Neural progenitor cell (in vitro differentiated cells): Measurements from ENCODE around the gene NPS. TPM values are rescaled to one million over a fixed set of nuclear protein-coding genes. Genes with fewer than 3 reads are reported as not detected.

Source experiments
- DNase-seq: peaks from one replicate; pipeline ENCODE4 v3.0.0-alpha.2; 2016; ENCODE audit warnings: low spot score
- H2AFZ ChIP-seq: fragments of 200-600 bp; sonication (generic); replicated peaks from 2 replicates; pipeline ENCODE4 v1.6.1; 2016; ENCODE audit warnings: antibody characterized with exemption
- H3F3A ChIP-seq: fragments of 200-600 bp; sonication (generic); 2 replicates; pipeline ENCODE4 v1.6.1; 2016; ENCODE audit warnings: antibody characterized with exemption, low read depth
- H3K27ac ChIP-seq: fragments of 200-600 bp; sonication (generic); 2 replicates; pipeline ENCODE4 v1.5.1; 2016; ENCODE audit warnings: mild to moderate bottlenecking
- H3K27me3 ChIP-seq: fragments of 200-600 bp; sonication (generic); 2 replicates; pipeline ENCODE4 v1.6.1; 2016; ENCODE audit warnings: mild to moderate bottlenecking, moderate library complexity
- H3K36me3 ChIP-seq: fragments of 200-600 bp; sonication (generic); 2 replicates; pipeline ENCODE4 v1.5.1; 2016
- H3K4me1 ChIP-seq: fragments of 200-600 bp; sonication (generic); 2 replicates; pipeline ENCODE4 v1.6.1; 2016; ENCODE audit warnings: mixed run types
- H3K4me2 ChIP-seq: fragments of 200-600 bp; sonication (generic); 2 replicates; pipeline ENCODE4 v1.6.1; 2016
- H3K4me3 ChIP-seq: fragments of 200-600 bp; sonication (generic); 2 replicates; pipeline ENCODE4 v1.5.1; 2016
- H3K79me2 ChIP-seq: fragments of 200-600 bp; sonication (generic); 2 replicates; pipeline ENCODE4 v1.6.1; 2016; ENCODE audit warnings: low read depth
- H3K9ac ChIP-seq: fragments of 200-600 bp; sonication (generic); 2 replicates; pipeline ENCODE4 v1.6.1; 2016
- H3K9me3 ChIP-seq: fragments of 200-600 bp; sonication (generic); 2 replicates; pipeline ENCODE4 v1.5.1; 2016; ENCODE audit warnings: low read depth
- H4K20me1 ChIP-seq: fragments of 200-600 bp; sonication (generic); 2 replicates; pipeline ENCODE4 v1.6.1; 2016; ENCODE audit warnings: low read depth
- H3K27ac Mint-ChIP-seq: 3 replicates; pipeline ENCODE4 v1.8.0; 2021; ENCODE audit warnings: mixed read lengths
- H3K27me3 Mint-ChIP-seq: 2 replicates; pipeline ENCODE4 v1.8.0; 2022; ENCODE audit warnings: low read depth, mild to moderate bottlenecking, inconsistent platforms, moderate library complexity, mixed read lengths; ENCODE audit not compliant: insufficient read depth
- H3K36me3 Mint-ChIP-seq: 3 replicates; pipeline ENCODE4 v1.8.0; 2021; ENCODE audit warnings: mixed read lengths
- H3K4me1 Mint-ChIP-seq: 3 replicates; pipeline ENCODE4 v1.8.0; 2021; ENCODE audit warnings: mixed read lengths
- H3K4me3 Mint-ChIP-seq: 3 replicates; pipeline ENCODE4 v1.8.0; 2021; ENCODE audit warnings: mild to moderate bottlenecking, moderate library complexity, mixed read lengths
- H3K9me3 Mint-ChIP-seq: 3 replicates; pipeline ENCODE4 v1.8.0; 2020; ENCODE audit warnings: mixed read lengths
- EZH2 ChIP-seq: fragments of 200-600 bp; sonication (generic); IDR thresholded peaks from 2 replicates; pipeline ENCODE4 v1.6.1; 2017; ENCODE audit warnings: antibody characterized with exemption, mild to moderate bottlenecking, moderate library complexity
- EZH2phosphoT487 ChIP-seq: fragments of 200-600 bp; sonication (generic); IDR thresholded peaks from 2 replicates; pipeline ENCODE4 v1.6.1; 2017; ENCODE audit warnings: antibody characterized with exemption
- total RNA-seq: library from RNA; depleted of rRNA; stranded (reverse); fragments of >200 nt; gene quantifications from 2 replicates; pipeline ENCODE4 v1.2.3, GENCODE V29; 2015; ENCODE audit warnings: low replicate concordance
- TF ChIP-seq, protein P1 (sequence below): fragments of 200-600 bp; sonication (generic); IDR thresholded peaks from 2 replicates; pipeline ENCODE4 v1.5.1; 2017; ENCODE audit warnings: antibody characterized with exemption, mild to moderate bottlenecking

Gene NPS
- total RNA-seq, 1 donor from 2014 or later, result not detected

DNA sequence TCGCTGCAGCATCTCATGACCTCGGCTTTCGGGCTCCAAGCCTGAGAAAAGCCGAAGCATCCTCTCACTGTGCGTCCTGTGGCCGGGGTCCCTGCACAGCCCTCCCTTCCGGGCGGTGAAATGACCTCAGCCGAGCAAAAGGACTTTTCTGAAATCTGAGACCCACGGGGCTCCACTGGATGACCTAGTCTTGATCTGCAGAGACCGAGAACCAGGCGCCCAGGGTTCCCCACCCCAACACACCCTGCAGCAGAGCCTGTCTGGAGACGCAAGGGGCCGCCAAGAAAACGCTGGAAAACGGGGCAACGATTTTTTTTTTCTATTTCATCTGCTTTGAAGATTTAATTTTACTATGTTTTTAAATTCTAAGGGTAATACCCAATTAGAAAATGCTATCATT, 31.7 kb downstream of the NPS start:
- no peak overlapping the region for H2AFZ ChIP-seq
- no peaks in the 10 kb centered on the region for H3K79me2 ChIP-seq
- Mint-ChIP-seq H3K27me3 (peaks cover 2% of the 10 kb centered on the region), H3K4me3 (no peak overlapping the region), H3K36me3 (no peaks in the 10 kb centered on the region), H3K9me3 (no peaks in the 10 kb centered on the region), H3K27ac (no peak overlapping the region), H3K4me1 (peaks cover 6% of the 10 kb centered on the region)
- H3K9me3 ChIP-seq, result no peaks in the 10 kb centered on the region
- H3K27me3 ChIP-seq, result no peaks in the 10 kb centered on the region
- H3K4me1 ChIP-seq, result no peaks in the 10 kb centered on the region
- TF ChIP-seq, protein P1, sequence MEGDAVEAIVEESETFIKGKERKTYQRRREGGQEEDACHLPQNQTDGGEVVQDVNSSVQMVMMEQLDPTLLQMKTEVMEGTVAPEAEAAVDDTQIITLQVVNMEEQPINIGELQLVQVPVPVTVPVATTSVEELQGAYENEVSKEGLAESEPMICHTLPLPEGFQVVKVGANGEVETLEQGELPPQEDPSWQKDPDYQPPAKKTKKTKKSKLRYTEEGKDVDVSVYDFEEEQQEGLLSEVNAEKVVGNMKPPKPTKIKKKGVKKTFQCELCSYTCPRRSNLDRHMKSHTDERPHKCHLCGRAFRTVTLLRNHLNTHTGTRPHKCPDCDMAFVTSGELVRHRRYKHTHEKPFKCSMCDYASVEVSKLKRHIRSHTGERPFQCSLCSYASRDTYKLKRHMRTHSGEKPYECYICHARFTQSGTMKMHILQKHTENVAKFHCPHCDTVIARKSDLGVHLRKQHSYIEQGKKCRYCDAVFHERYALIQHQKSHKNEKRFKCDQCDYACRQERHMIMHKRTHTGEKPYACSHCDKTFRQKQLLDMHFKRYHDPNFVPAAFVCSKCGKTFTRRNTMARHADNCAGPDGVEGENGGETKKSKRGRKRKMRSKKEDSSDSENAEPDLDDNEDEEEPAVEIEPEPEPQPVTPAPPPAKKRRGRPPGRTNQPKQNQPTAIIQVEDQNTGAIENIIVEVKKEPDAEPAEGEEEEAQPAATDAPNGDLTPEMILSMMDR, result no peak
- no peak for TF ChIP-seq EZH2phosphoT487
- no peak for TF ChIP-seq EZH2
- H3K4me2 ChIP-seq, result no peak overlapping the region
- DNase-seq, result no peak
- no peaks in the 10 kb centered on the region for H3F3A ChIP-seq
- no peaks in the 10 kb centered on the region for H4K20me1 ChIP-seq
- H3K9ac ChIP-seq, result no peak overlapping the region
- no peak overlapping the region for H3K4me3 ChIP-seq
- no peaks in the 10 kb centered on the region for H3K36me3 ChIP-seq
- H3K27ac ChIP-seq, result no peak overlapping the region

DNA sequence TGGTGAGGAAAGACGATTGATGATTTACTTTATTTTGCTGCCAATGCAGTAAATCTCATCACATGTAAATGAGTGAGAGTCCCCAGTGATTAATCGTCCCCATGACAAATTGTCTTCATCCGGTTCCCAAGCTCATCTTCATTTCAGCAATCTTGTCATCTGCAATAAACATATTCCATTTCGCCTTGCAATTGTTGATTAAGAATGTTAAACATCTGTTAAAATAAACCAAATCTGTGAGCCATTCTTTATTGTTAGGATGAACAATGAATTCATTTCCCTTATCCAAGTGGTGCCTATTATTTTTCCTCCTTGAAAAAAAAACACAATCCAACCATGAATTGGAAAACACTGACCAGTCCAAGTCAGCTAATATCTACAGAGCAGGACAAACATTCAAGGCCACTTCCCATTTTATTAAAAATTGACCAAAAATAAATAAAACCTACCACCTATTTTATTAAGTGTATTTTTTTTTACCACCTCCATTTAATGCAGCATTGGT, 36.5 kb downstream of the NPS start:
- H3K27me3 Mint-ChIP-seq, result peaks cover 2% of the 10 kb centered on the region
- H3F3A ChIP-seq, result no peaks in the 10 kb centered on the region
- H3K36me3 ChIP-seq, result no peaks in the 10 kb centered on the region
- no peak overlapping the region for H3K4me3 ChIP-seq
- no peak overlapping the region for H3K4me2 ChIP-seq
- no peaks in the 10 kb centered on the region for H3K79me2 ChIP-seq
- no peak overlapping the region for H3K9ac ChIP-seq
- peaks cover 4% of the 10 kb centered on the region for H3K9me3 Mint-ChIP-seq
- no peak overlapping the region for H3K4me3 Mint-ChIP-seq
- no peaks in the 10 kb centered on the region for H3K4me1 ChIP-seq
- H3K36me3 Mint-ChIP-seq, result no peaks in the 10 kb centered on the region
- DNase-seq, result no peak
- no peak overlapping the region for H3K27ac ChIP-seq
- TF ChIP-seq EZH2, result no peak
- TF ChIP-seq, protein P1, result no peak
- TF ChIP-seq EZH2phosphoT487, result no peak
- H4K20me1 ChIP-seq, result no peaks in the 10 kb centered on the region
- no peaks in the 10 kb centered on the region for H3K27me3 ChIP-seq
- no peaks in the 10 kb centered on the region for H3K4me1 Mint-ChIP-seq
- no peaks in the 10 kb centered on the region for H3K9me3 ChIP-seq
- H2AFZ ChIP-seq, result no peak overlapping the region
- H3K27ac Mint-ChIP-seq, result no peak overlapping the region

DNA sequence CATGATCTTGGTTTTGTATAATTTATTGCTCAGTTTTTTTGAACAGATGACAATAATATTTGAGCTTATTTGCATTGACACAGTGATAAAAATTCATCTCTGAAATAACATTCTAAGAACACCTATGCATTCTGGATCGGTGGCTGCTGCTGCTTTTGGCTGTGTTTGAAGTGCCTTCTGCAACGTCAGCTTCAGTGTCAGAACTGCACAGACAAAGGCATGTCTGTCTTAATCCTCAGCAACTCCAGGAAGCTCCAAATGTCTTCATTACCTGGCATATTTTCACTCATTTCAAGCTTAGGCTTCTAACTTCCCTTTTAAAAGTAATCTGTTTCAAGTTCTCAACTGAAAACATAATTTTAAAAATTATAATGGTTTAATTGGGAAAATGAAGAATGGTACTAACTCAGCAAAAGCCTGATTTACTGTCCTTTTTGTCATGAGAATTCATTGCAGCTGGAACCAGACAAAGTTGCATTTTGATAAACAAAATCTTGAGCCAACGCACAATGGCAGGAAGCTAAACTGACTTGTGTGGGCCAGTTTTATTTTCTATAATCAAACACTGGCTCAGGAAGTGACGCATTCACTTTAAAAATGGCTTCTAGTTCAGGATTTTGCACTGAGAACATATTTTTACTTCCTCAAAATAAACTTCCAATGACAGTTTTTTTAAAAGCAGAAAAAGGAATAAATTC, 38.7 kb downstream of the NPS start:
- no peak overlapping the region for H3K4me2 ChIP-seq
- no peak overlapping the region for H3K9ac ChIP-seq
- no peaks in the 10 kb centered on the region for H3F3A ChIP-seq
- H3K36me3 Mint-ChIP-seq, result no peaks in the 10 kb centered on the region
- H3K4me1 ChIP-seq, result no peaks in the 10 kb centered on the region
- no peaks in the 10 kb centered on the region for H3K4me1 Mint-ChIP-seq
- no peaks in the 10 kb centered on the region for H3K79me2 ChIP-seq
- peaks cover 4% of the 10 kb centered on the region for H3K9me3 Mint-ChIP-seq
- TF ChIP-seq, protein P1, result no peak
- TF ChIP-seq EZH2 (no peak), EZH2phosphoT487 (no peak)
- H3K27ac Mint-ChIP-seq, result no peak overlapping the region
- peaks cover 9% of the 10 kb centered on the region for H3K27me3 Mint-ChIP-seq
- no peaks in the 10 kb centered on the region for H4K20me1 ChIP-seq
- no peak overlapping the region for H2AFZ ChIP-seq
- no peak overlapping the region for H3K27ac ChIP-seq
- no peak for DNase-seq
- peaks cover 6% of the 10 kb centered on the region for H3K27me3 ChIP-seq
- H3K9me3 ChIP-seq, result no peaks in the 10 kb centered on the region
- no peak overlapping the region for H3K4me3 ChIP-seq
- H3K36me3 ChIP-seq, result no peaks in the 10 kb centered on the region
- no peak overlapping the region for H3K4me3 Mint-ChIP-seq
